CD14-positive monocyte (primary cell): ENCODE measurements around the gene TNRC6A. TPM values are rescaled to one million over a fixed set of nuclear protein-coding genes. Genes with fewer than 3 reads are reported as not detected.
"Not testable (repeated sequence)": the region's sequence is repeated elsewhere in the genome, so short reads cannot be mapped to it uniquely, and the experiment has no call there.

ENCODE experiments used
- DNase-seq, 3 donors: peaks; one replicate each; pipeline ENCODE4 v3.0.0-alpha.2; 2011 to 2022
- H2AFZ ChIP-seq: 2 replicates; pipeline ENCODE4 v1.6.0; 2012; ENCODE audit warnings: mild to moderate bottlenecking, low read depth, low read length, inconsistent platforms; ENCODE audit not compliant: insufficient read depth, poor library complexity, severe bottlenecking
- H3K27ac ChIP-seq, 2 donors: 1 replicate in 1 of 2; 2 replicates in 1 of 2; pipeline ENCODE4 v1.5.1; 2012 to 2013; ENCODE audit warnings: low read length in 2 of 2, control low read depth in 1 of 2, inconsistent platforms in 1 of 2, low read depth in 1 of 2, mild to moderate bottlenecking in 1 of 2
- H3K27me3 ChIP-seq, 2 donors: one replicate each; pipeline versions ENCODE4 v1.6.0 to v1.6.1; 2011 to 2013; ENCODE audit warnings: low read length in 2 of 2; ENCODE audit not compliant: control insufficient read depth in 2 of 2, insufficient read depth in 2 of 2
- H3K36me3 ChIP-seq, 2 donors: replicated peaks in 1 of 2; 1 replicate in 1 of 2; 2 replicates in 1 of 2; pipeline versions ENCODE4 v1.5.1 to v1.6.1; 2012 to 2013; ENCODE audit warnings: low read length in 2 of 2, control low read depth in 1 of 2, inconsistent platforms in 1 of 2, mild to moderate bottlenecking in 1 of 2; ENCODE audit not compliant: insufficient read depth in 2 of 2, control insufficient read depth in 1 of 2
- H3K4me1 ChIP-seq, 2 donors: 1 replicate in 1 of 2; 2 replicates in 1 of 2; pipeline versions ENCODE4 v1.5.1 to v1.6.1; 2012 to 2013; ENCODE audit warnings: low read length in 2 of 2, control low read depth in 1 of 2, inconsistent platforms in 1 of 2, mild to moderate bottlenecking in 1 of 2, moderate library complexity in 1 of 2; ENCODE audit not compliant: insufficient read depth in 2 of 2, control insufficient read depth in 1 of 2
- H3K4me2 ChIP-seq: replicated peaks from 2 replicates; pipeline ENCODE3; 2012; ENCODE audit warnings: low read length, moderate library complexity, mild to moderate bottlenecking; ENCODE audit not compliant: poor library complexity, severe bottlenecking; ENCODE audit errors: extremely low read depth
- H3K4me3 ChIP-seq, 3 experiments: fragments of 200-600 bp in 1 of 3; sonication (generic) in 1 of 3; replicated peaks in 1 of 3; 1 replicate in 2 of 3; 2 replicates in 1 of 3; pipeline ENCODE4 v1.5.1; 2011 to 2013; ENCODE audit warnings: low read length in 3 of 3, mild to moderate bottlenecking in 3 of 3, control low read depth in 2 of 3, low read depth in 2 of 3, inconsistent platforms in 1 of 3, moderate library complexity in 1 of 3
- H3K79me2 ChIP-seq: 2 replicates; pipeline ENCODE4 v1.6.0; 2012; ENCODE audit warnings: mild to moderate bottlenecking, control low read depth, inconsistent platforms, low read length, moderate library complexity; ENCODE audit not compliant: insufficient read depth
- H3K9ac ChIP-seq: 2 replicates; pipeline ENCODE4 v1.6.0; 2017; ENCODE audit warnings: low read length, mild to moderate bottlenecking; ENCODE audit not compliant: insufficient read depth, poor library complexity, severe bottlenecking
- H3K9me3 ChIP-seq, 2 donors: replicated peaks in 1 of 2; 1 replicate in 1 of 2; 2 replicates in 1 of 2; pipeline versions ENCODE4 v1.5.1 to v1.6.1; 2012 to 2013; ENCODE audit warnings: low read length in 2 of 2, control low read depth in 1 of 2; ENCODE audit not compliant: control insufficient read depth in 1 of 2, insufficient read depth in 1 of 2
- H4K20me1 ChIP-seq: 2 replicates; pipeline ENCODE4 v1.6.0; 2012; ENCODE audit warnings: mild to moderate bottlenecking, low read length, control low read depth, moderate library complexity; ENCODE audit not compliant: insufficient read depth
- H3K27ac Mint-ChIP-seq, 7 donors: one replicate each; pipeline ENCODE4 v1.8.0; 2020; ENCODE audit warnings: mild to moderate bottlenecking in 7 of 7, mixed read lengths in 7 of 7, moderate library complexity in 6 of 7, inconsistent platforms in 2 of 7
- H3K27me3 Mint-ChIP-seq, 3 donors: one replicate each; pipeline ENCODE4 v1.8.0; 2021 to 2022; ENCODE audit warnings: low read depth in 3 of 3, mild to moderate bottlenecking in 3 of 3, mixed read lengths in 3 of 3, moderate library complexity in 3 of 3, inconsistent platforms in 1 of 3
- H3K36me3 Mint-ChIP-seq, 2 donors: one replicate each; pipeline ENCODE4 v1.8.0; 2020; ENCODE audit warnings: mixed read lengths in 2 of 2, inconsistent platforms in 1 of 2, mild to moderate bottlenecking in 1 of 2
- H3K4me1 Mint-ChIP-seq: one replicate; pipeline ENCODE4 v1.8.0; 2020; ENCODE audit warnings: mild to moderate bottlenecking, mixed read lengths
- H3K4me3 Mint-ChIP-seq, 2 donors: one replicate each; pipeline ENCODE4 v1.8.0; 2020; ENCODE audit warnings: mild to moderate bottlenecking in 2 of 2, mixed read lengths in 2 of 2, moderate library complexity in 1 of 2
- H3K9me3 Mint-ChIP-seq, 7 donors: one replicate each; pipeline ENCODE4 v1.8.0; 2020 to 2022; ENCODE audit warnings: mixed read lengths in 7 of 7, mild to moderate bottlenecking in 6 of 7, moderate library complexity in 6 of 7, inconsistent platforms in 2 of 7
- CTCF ChIP-seq: fragments of 200-600 bp; IDR thresholded peaks from one replicate; pipeline ENCODE4 v1.8.0; 2022; ENCODE audit warnings: antibody characterized with exemption, mild to moderate bottlenecking
- WGBS: methylation state at CpG from one replicate; pipeline ENCODE4 v1.1.5; 2013; ENCODE audit warnings: missing lambda C conversion rate; ENCODE audit not compliant: insufficient coverage; 5-methylcytosine and 5-hydroxymethylcytosine counted together
- intact Hi-C, 2 donors: fragments of 100-400 bp; cut with micrococcal nuclease; formaldehyde crosslinking; loops; one replicate each; pipeline versions ENCODE4 v1.15.0 to v1.15.1; 2023
- polyA plus RNA-seq, 3 donors: library from polyadenylated mRNA; depleted of rRNA in 1 of 3; unstranded in 2 of 3; stranded (reverse) in 1 of 3; fragments of 300-500 nt in 2 of 3; fragments of >200 nt in 1 of 3; fragmentation: Illumina TruSeq in 2 of 3; gene quantifications; 1 replicate in 2 of 3; 2 replicates in 1 of 3; pipeline ENCODE4 v1.2.3, GENCODE V29; 2012 to 2021

TNRC6A gene
- polyA plus RNA-seq, 3 donors: 3.3 to 36.1 (median 4.0) TPM

GRCh38 chr16:24701521-24701951 is 27.9 kb upstream of the TNRC6A start:
- Histone ChIP-seq H3K27ac (no peak overlapping the region), H3K4me3 (no peak overlapping the region), H3K79me2 (no peaks in the 10 kb centered on the region), H3K27me3 (peaks cover 0 to 3% of the 10 kb centered on the region in 2 donors), H4K20me1 (no peaks in the 10 kb centered on the region), H3K4me1 (no peaks in the 10 kb centered on the region), H3K4me2 (no peak overlapping the region), H2AFZ (no peak overlapping the region), H3K36me3 (no peaks in the 10 kb centered on the region), H3K9me3 (no peaks in the 10 kb centered on the region), H3K9ac (no peak overlapping the region)
- no peak overlapping the region for H3K27ac Mint-ChIP-seq
- no peak overlapping the region for H3K4me3 Mint-ChIP-seq
- peaks cover 6 to 16% (median 13%) of the 10 kb centered on the region in 3 donors for H3K27me3 Mint-ChIP-seq
- H3K4me1 Mint-ChIP-seq: peaks cover 2% of the 10 kb centered on the region
- intact Hi-C loops: no loop called here
- TF ChIP-seq CTCF: no peak
- H3K36me3 Mint-ChIP-seq: no peaks in the 10 kb centered on the region
- H3K9me3 Mint-ChIP-seq: peaks cover 0 to 2% (median 0%) of the 10 kb centered on the region in 7 donors
- no peak for DNase-seq
- 80% methylated on average over 1 of the region's 5 CpGs for WGBS

- H3K27ac ChIP-seq, H3K9ac ChIP-seq, H4K20me1 ChIP-seq, H3K79me2 ChIP-seq, H3K4me1 ChIP-seq, intact Hi-C loops, H3K27ac Mint-ChIP-seq, H3K36me3 ChIP-seq, H3K9me3 Mint-ChIP-seq, H2AFZ ChIP-seq, H3K27me3 ChIP-seq, H3K4me2 ChIP-seq, H3K9me3 ChIP-seq, H3K27me3 Mint-ChIP-seq, H3K4me3 ChIP-seq, H3K4me1 Mint-ChIP-seq, H3K4me3 Mint-ChIP-seq, DNase-seq, H3K36me3 Mint-ChIP-seq: not testable (repeated sequence)
- WGBS: 100% methylated on average over 2 of the region's 7 CpGs
Observed at GRCh38 chr16:24707760-24708159, 21.7 kb upstream of the TNRC6A start.
